Measurements from ENCODE around the gene AHNAK.

DNA sequence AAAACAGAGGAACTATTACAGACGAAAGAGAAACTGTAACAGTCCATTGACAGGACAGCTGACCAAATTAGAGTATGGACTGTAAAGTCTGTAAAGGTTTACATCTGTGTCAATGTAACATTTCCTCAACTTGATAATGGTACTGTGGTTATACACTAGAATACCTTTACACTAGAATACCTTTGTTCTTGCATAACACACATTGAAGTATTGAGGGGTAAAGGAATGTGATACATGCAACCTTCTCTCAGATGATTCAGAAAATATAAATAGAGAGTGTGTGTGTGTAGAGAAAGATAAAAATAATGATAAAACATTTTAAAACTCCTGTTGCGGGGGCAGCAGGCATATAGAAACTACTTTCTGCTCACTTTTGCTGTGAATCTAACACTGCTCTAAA, 32.6 kb upstream of the AHNAK start:
- no peak for TF ChIP-seq POLR2A (IDR thresholded peaks at IDR 0.05; ENCODE audit: low read depth)
- TF ChIP-seq, protein P1, sequence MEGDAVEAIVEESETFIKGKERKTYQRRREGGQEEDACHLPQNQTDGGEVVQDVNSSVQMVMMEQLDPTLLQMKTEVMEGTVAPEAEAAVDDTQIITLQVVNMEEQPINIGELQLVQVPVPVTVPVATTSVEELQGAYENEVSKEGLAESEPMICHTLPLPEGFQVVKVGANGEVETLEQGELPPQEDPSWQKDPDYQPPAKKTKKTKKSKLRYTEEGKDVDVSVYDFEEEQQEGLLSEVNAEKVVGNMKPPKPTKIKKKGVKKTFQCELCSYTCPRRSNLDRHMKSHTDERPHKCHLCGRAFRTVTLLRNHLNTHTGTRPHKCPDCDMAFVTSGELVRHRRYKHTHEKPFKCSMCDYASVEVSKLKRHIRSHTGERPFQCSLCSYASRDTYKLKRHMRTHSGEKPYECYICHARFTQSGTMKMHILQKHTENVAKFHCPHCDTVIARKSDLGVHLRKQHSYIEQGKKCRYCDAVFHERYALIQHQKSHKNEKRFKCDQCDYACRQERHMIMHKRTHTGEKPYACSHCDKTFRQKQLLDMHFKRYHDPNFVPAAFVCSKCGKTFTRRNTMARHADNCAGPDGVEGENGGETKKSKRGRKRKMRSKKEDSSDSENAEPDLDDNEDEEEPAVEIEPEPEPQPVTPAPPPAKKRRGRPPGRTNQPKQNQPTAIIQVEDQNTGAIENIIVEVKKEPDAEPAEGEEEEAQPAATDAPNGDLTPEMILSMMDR (IDR thresholded peaks at IDR 0.05), result no peak
- no peak for TF ChIP-seq EP300 (IDR thresholded peaks at IDR 0.05)
- TF ChIP-seq POLR2AphosphoS5 (IDR thresholded peaks at IDR 0.05), result no peak

Measured in esophagus muscularis mucosa (tissue), 4 donors.